Esophagus squamous epithelium (tissue), 4 donors: ENCODE measurements around the gene ZHX3.

ENCODE experiments used
- POLR2A ChIP-seq, 4 donors: fragments of 450-650 bp; IDR thresholded peaks; one replicate each; pipeline ENCODE4 v1.6.1; 2017; ENCODE audit warnings: antibody characterized with exemption in 4 of 4, mild to moderate bottlenecking in 4 of 4, moderate library complexity in 3 of 4
- TF ChIP-seq, protein P1 (sequence below), 6 experiments: fragments of 450-650 bp in 4 of 6; fragments of 200-600 bp in 2 of 6; sonication (generic) in 2 of 6; IDR thresholded peaks; one replicate each; pipeline ENCODE4 v1.5.1; 2016 to 2019; ENCODE audit warnings: antibody characterized with exemption in 6 of 6, mild to moderate bottlenecking in 4 of 6, moderate library complexity in 4 of 6

DNA sequence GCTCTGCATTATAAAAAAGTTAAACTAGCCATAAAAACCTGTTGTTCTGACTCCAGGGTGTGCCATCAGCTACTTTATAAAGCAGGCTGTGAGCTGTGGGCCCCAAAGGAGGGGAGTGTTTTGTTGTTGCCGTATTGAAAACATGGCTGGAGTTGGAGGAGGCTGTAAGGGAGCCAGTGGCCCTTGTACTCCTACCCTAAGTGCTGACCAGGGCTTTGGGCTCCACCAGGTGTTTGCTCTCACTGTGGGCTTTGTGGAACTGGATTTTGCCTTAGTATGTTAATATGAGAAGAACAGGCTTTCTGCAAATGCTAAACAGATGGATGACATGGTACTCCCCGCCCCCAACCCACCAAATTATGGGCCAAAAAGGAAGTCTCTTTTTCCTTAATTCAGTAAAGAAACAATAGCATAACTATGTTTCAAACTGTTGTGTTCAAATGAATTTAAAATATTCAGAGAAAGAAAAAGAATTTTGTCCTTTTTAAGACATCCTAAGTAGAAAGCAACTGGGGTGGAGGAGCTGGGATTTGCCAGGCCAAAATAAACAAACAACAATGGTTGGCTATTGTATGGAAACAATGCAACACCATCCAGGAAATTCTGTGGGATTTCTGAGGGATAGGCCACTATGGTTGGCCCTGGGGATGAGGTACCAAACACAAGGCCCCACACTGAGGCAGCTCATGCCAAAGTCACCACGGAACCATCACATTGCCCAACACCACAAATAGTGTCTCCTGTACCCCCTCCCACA is 116.9 kb downstream of the ZHX3 start:
- TF ChIP-seq, protein P1, sequence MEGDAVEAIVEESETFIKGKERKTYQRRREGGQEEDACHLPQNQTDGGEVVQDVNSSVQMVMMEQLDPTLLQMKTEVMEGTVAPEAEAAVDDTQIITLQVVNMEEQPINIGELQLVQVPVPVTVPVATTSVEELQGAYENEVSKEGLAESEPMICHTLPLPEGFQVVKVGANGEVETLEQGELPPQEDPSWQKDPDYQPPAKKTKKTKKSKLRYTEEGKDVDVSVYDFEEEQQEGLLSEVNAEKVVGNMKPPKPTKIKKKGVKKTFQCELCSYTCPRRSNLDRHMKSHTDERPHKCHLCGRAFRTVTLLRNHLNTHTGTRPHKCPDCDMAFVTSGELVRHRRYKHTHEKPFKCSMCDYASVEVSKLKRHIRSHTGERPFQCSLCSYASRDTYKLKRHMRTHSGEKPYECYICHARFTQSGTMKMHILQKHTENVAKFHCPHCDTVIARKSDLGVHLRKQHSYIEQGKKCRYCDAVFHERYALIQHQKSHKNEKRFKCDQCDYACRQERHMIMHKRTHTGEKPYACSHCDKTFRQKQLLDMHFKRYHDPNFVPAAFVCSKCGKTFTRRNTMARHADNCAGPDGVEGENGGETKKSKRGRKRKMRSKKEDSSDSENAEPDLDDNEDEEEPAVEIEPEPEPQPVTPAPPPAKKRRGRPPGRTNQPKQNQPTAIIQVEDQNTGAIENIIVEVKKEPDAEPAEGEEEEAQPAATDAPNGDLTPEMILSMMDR (IDR thresholded peaks at IDR 0.05) = no peak
- TF ChIP-seq POLR2A (IDR thresholded peaks at IDR 0.05) = no peak
